ENCODE measurements around the gene ASB4. TPM values are rescaled to one million over a fixed set of nuclear protein-coding genes. Genes with fewer than 3 reads are reported as not detected.
"Not testable (repeated sequence)": the region's sequence is repeated elsewhere in the genome, so short reads cannot be mapped to it uniquely, and the experiment has no call there.

Gene ASB4
- total RNA-seq, 2 donors from 2014 or later: 0.15 to 0.32 TPM

DNA sequence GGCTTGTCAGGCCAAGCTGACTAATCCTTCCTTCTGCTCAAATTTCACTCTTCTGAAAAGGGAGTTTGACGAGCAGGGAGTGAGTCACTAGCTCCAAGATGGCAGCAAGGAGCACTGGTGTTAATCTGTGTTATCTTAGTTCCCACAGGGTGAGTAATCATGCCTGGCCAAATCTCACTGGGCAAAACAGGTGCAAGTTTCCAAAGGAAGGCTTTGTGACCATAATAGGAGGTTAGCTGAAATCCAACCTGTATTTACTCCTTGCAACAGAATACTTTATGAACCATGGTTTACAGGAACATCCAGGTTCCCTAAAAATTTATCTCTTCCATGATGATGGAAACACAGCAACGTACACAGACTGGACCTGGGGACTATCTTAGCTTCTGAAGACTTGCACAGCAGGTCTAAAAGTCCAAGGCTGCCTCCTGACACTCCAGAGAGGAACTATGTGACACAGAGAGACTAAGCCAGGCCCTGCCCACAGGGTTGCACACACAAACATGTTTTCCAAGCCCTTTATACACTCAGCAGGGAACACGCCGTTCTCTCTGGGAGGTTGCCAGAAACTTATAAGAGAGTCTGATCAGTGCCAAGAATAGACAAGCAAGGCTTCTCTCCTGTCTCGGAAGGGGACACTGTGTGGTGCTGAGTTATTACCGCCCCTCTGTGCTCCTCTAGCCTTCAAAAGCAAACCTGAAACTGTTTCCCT lies 64.2 kb downstream of the ASB4 start:
- no peaks in the 10 kb centered on the region for H3K36me3 ChIP-seq
- peak overlapping the region; percentile 48 for H3K27ac ChIP-seq
- no peak overlapping the region for H3K4me3 ChIP-seq
- no peaks in the 10 kb centered on the region for H3K9me3 ChIP-seq
- DNase-seq: peak; percentile 81
- TF ChIP-seq CTCF (IDR thresholded peaks at IDR 0.05): no peak
- intact Hi-C loops (cut with DNase I): loop anchor here (5.0 kb wide), 1 partner anchor 47 kb away; the partner anchor contains the start of gene PDK4
- no peaks in the 10 kb centered on the region for H3K4me1 ChIP-seq
- no peaks in the 10 kb centered on the region for H3K27me3 ChIP-seq
- H3K9ac ChIP-seq (ENCODE audit: low read depth in 2 of 2, low read length in 2 of 2): peak overlapping the region in 1 of 2 donors; percentile 30

- no peak for TF ChIP-seq CTCF (IDR thresholded peaks at IDR 0.05)
- intact Hi-C loops (cut with DNase I): no loop called here
- H3K27ac ChIP-seq: peak overlapping the region; percentile 48
- H3K9ac ChIP-seq (ENCODE audit: low read depth in 2 of 2, low read length in 2 of 2): peak overlapping the region in 1 of 2 donors; percentile 30
- H3K4me3 ChIP-seq: no peak overlapping the region
- H3K9me3 ChIP-seq: no peaks in the 10 kb centered on the region
- H3K4me1 ChIP-seq: no peaks in the 10 kb centered on the region
- no peaks in the 10 kb centered on the region for H3K36me3 ChIP-seq
- DNase-seq: no peak
- no peaks in the 10 kb centered on the region for H3K27me3 ChIP-seq
These were observed 64.8 kb downstream of the ASB4 start for GRCh38 chr7:95550546-95550945.

- H3K4me1 ChIP-seq; H3K9ac ChIP-seq (ENCODE audit: low read depth in 2 of 2, low read length in 2 of 2); H3K27me3 ChIP-seq; H3K36me3 ChIP-seq; H3K4me3 ChIP-seq; H3K9me3 ChIP-seq; DNase-seq; H3K27ac ChIP-seq; intact Hi-C loops (cut with DNase I): not testable (repeated sequence)
These were observed 66.5 kb downstream of the ASB4 start for GRCh38 chr7:95552010-95552926.

DNA sequence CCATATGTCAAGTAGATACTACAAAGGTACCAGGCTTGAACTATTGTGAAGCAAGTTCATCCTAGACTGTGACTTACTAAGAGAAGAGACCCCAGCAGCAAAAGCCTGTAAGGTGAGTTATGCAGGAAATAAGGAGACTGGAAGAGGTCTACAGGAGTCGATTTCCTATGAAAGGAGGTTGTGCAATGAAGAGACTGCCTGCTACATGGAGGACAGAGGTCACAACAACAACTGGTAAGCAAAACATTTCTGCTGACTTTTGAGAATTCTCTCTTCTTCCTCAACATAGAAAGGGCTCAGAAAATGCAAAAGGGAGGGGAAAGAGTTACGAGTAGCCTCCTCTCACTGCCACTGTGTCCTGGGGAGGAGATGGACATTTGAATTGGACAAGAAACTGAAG lies 68.2 kb downstream of the ASB4 start:
- intact Hi-C loops (cut with DNase I): no loop called here
- TF ChIP-seq CTCF (IDR thresholded peaks at IDR 0.05): no peak
- Histone ChIP-seq H3K9me3 (no peaks in the 10 kb centered on the region), H3K27ac (no peak overlapping the region), H3K36me3 (no peaks in the 10 kb centered on the region), H3K27me3 (no peaks in the 10 kb centered on the region), H3K4me3 (no peak overlapping the region), H3K4me1 (no peaks in the 10 kb centered on the region), H3K9ac (ENCODE audit: low read depth in 2 of 2, low read length in 2 of 2) (no peak overlapping the region)
- no peak for DNase-seq

DNA sequence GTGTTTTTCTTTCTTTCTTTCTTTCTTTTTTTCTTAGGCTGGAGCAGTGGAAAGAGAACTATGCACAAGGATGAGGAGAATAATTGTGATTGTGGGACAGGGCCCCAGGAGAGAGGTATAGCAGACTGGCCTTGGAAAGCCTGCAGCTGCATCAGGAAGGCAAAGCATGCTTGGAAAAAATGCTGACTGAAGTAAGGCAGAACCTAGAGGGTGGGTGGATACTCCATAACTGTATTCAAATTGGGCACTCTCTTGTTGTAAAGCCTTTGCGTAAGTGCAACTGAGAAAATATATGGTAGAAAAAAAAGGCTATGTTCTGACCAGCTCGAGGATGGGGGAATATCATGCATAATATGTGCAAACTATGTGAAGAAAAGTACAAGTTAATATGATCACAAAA lies 71.0 kb downstream of the ASB4 start:
- H3K9ac ChIP-seq (ENCODE audit: low read depth in 2 of 2, low read length in 2 of 2): no peak overlapping the region
- no peak overlapping the region for H3K27ac ChIP-seq
- H3K27me3 ChIP-seq: no peaks in the 10 kb centered on the region
- DNase-seq: no peak
- no peaks in the 10 kb centered on the region for H3K36me3 ChIP-seq
- no peak for TF ChIP-seq CTCF (IDR thresholded peaks at IDR 0.05)
- H3K4me3 ChIP-seq: no peak overlapping the region
- H3K9me3 ChIP-seq: no peaks in the 10 kb centered on the region
- intact Hi-C loops (cut with DNase I): no loop called here
- H3K4me1 ChIP-seq: no peaks in the 10 kb centered on the region

Data from colonic mucosa (tissue), 4 donors.